Germinal center (tissue), 1 donor: ENCODE results near the gene ATP8B1.
"Not testable (repeated sequence)": the region's sequence is repeated elsewhere in the genome, so short reads cannot be mapped to it uniquely, and the experiment has no call there.

ENCODE experiments used
- DNase-seq: peaks from one replicate; pipeline ENCODE4 v3.0.0; 2012; ENCODE audit warnings: mixed read lengths, low spot score

The ATP8B1 gene

GRCh38 chr18:57719211-57719935, 83.7 kb downstream of the ATP8B1 start:
- not testable (repeated sequence) for DNase-seq

- no peak for DNase-seq
Observed at GRCh38 chr18:57716549-57716948, 86.6 kb downstream of the ATP8B1 start.

GRCh38 chr18:57715671-57716070, 87.4 kb downstream of the ATP8B1 start:
- DNase-seq = no peak

GRCh38 chr18:57715073-57715472, 88.0 kb downstream of the ATP8B1 start:
- no peak for DNase-seq

GRCh38 chr18:57710226-57710625, 92.9 kb downstream of the ATP8B1 start:
- no peak for DNase-seq

- DNase-seq = no peak
Observed at GRCh38 chr18:57709335-57709734, 93.8 kb downstream of the ATP8B1 start.

- DNase-seq = no peak
Observed at GRCh38 chr18:57708288-57708687, 94.8 kb downstream of the ATP8B1 start.

GRCh38 chr18:57705832-57706595, 97.1 kb downstream of the ATP8B1 start:
- no peak for DNase-seq

- no peak for DNase-seq
Observed at GRCh38 chr18:57705011-57705410, 98.1 kb downstream of the ATP8B1 start.

GRCh38 chr18:57698571-57699276, 104.4 kb downstream of the ATP8B1 start:
- no peak for DNase-seq

- DNase-seq = no peak
Observed at GRCh38 chr18:57697426-57697825, 105.7 kb downstream of the ATP8B1 start.

- DNase-seq = no peak
Observed at GRCh38 chr18:57696271-57696670, 106.8 kb downstream of the ATP8B1 start.

- DNase-seq = no peak
Observed at GRCh38 chr18:57691363-57691762, 111.8 kb downstream of the ATP8B1 start.

GRCh38 chr18:57687970-57688369, 115.1 kb downstream of the ATP8B1 start:
- no peak for DNase-seq

GRCh38 chr18:57683470-57683869, 119.6 kb downstream of the ATP8B1 start:
- no peak for DNase-seq

GRCh38 chr18:57677262-57678211, 125.6 kb downstream of the ATP8B1 start:
- DNase-seq = no peak

GRCh38 chr18:57674891-57675290, 128.2 kb downstream of the ATP8B1 start:
- DNase-seq = no peak

GRCh38 chr18:57670046-57670445, 133.1 kb downstream of the ATP8B1 start:
- DNase-seq = no peak

GRCh38 chr18:57668021-57668420, 135.1 kb downstream of the ATP8B1 start:
- no peak for DNase-seq

GRCh38 chr18:57666818-57667497, 136.2 kb downstream of the ATP8B1 start:
- DNase-seq = no peak

- DNase-seq = no peak
Observed at GRCh38 chr18:57664568-57665165, 138.4 kb downstream of the ATP8B1 start.
